Gastrocnemius medialis (tissue), 4 donors: ENCODE measurements around the gene DHX16. TPM values are rescaled to one million over a fixed set of nuclear protein-coding genes. Genes with fewer than 3 reads are reported as not detected.

Source experiments
- ATAC-seq, 2 donors: fragments of 150-250 bp; one replicate each; pipeline ENCODE4 v1.9.1; 2016
- DNase-seq, 2 donors: peaks; one replicate each; pipeline ENCODE4 v3.0.0-alpha.2; 2019
- H3K27ac ChIP-seq, 4 donors: fragments of 200-600 bp; sonication (generic); 1 replicate in 1 of 4; 2 replicates in 3 of 4; pipeline ENCODE4 v1.5.1; 2016 to 2018; ENCODE audit warnings: mild to moderate bottlenecking in 2 of 4, moderate library complexity in 1 of 4
- H3K27me3 ChIP-seq, 3 donors: fragments of 200-600 bp; sonication (generic) in 2 of 3; 1 replicate in 1 of 3; 2 replicates in 2 of 3; pipeline versions ENCODE4 v1.5.1 to v1.6.0; 2016 to 2019; ENCODE audit warnings: mild to moderate bottlenecking in 1 of 3, moderate library complexity in 1 of 3
- H3K36me3 ChIP-seq, 2 donors: fragments of 200-600 bp; sonication (generic) in 1 of 2; one replicate each; pipeline ENCODE4 v1.5.1; 2017 to 2018
- H3K4me1 ChIP-seq, 2 donors: fragments of 200-600 bp; sonication (generic) in 1 of 2; one replicate each; pipeline ENCODE4 v1.5.1; 2016 to 2017; ENCODE audit warnings: mild to moderate bottlenecking in 2 of 2
- H3K4me3 ChIP-seq, 4 donors: fragments of 200-600 bp; sonication (generic) in 3 of 4; 1 replicate in 1 of 4; 2 replicates in 3 of 4; pipeline ENCODE4 v1.5.1; 2016 to 2019; ENCODE audit warnings: mild to moderate bottlenecking in 2 of 4
- H3K9me3 ChIP-seq, 3 donors: fragments of 200-600 bp; sonication (generic) in 2 of 3; 1 replicate in 1 of 3; 2 replicates in 2 of 3; pipeline ENCODE4 v1.5.1; 2016 to 2019
- POLR2A ChIP-seq, 2 donors: fragments of 450-650 bp; IDR thresholded peaks; one replicate each; pipeline ENCODE4 v1.6.1; 2017; ENCODE audit warnings: antibody characterized with exemption in 2 of 2, mild to moderate bottlenecking in 2 of 2, moderate library complexity in 2 of 2
- in situ Hi-C, 4 donors: fragments of 200-750 bp; cut with MboI; loops; one replicate each; pipeline versions ENCODE4 v1.15.0 to v1.8.0; 2017; ENCODE audit warnings: low sequenced_read_pairs in 4 of 4
- intact Hi-C: fragments of 100-400 bp; cut with DNase I; formaldehyde crosslinking; loops from one replicate; pipeline ENCODE4 v1.15.1; 2023; ENCODE audit warnings: low total_unique reads
- total RNA-seq, 4 donors: library from RNA; depleted of rRNA; stranded (reverse); fragments of >200 nt; gene quantifications; one replicate each; pipeline versions ENCODE4 v1.1.0 to v1.2.3, GENCODE V29; 2016
- TF ChIP-seq, protein P1 (sequence below), 5 experiments: fragments of 450-650 bp in 3 of 5; fragments of 200-600 bp in 2 of 5; sonication (generic) in 2 of 5; IDR thresholded peaks in 4 of 5; conservative IDR thresholded peaks in 1 of 5; 1 replicate in 4 of 5; 2 replicates in 1 of 5; pipeline ENCODE4 v1.5.1; 2016 to 2019; ENCODE audit warnings: antibody characterized with exemption in 5 of 5, mild to moderate bottlenecking in 3 of 5, moderate library complexity in 3 of 5

DHX16 gene
- total RNA-seq, 4 donors from 2014 or later, result 39.1 to 74.8 (median 49.4) TPM

DNA sequence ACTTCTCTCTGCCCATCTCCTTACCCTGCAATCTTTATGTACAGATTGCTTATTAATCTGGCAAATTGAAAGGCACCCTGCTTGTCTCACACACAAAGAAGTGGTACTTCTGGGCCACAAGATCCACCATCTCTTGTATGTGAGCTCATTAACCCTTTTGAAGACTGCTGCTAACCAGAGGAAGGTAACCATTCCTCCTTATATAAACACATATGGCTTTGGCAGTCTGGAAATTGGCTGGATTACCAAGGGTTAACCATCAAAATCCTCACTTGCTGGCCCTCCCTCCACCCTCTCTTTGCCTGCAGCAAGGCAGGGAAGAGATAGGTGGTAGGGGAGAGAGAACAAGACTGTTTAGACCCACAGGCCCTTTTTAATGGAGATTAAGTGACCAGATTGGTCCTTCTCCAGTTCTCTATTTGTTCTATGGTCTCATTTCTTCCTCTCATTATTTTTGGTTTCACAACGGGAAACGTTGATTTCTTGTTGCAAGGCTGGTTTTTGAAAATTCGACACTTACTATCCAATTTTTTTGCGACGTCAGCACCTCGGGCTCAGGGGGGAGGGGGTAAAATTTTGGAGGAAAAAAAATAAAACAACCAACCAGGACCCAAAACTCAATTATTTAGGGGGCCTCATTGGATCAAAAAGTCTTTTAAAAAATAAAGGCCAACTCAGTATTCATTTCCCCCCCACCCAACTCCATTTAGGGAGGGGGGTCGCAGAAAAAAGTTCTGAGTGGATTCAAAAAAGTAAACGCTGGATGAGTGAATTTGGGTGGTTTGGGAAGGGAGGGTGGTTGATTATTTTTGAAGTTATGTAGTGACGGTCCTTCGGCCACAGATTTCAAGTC lies 56.6 kb downstream of the DHX16 start:
- Histone ChIP-seq H3K27ac (peak overlapping the region; percentile 95 to 99 (median 98)), H3K4me3 (peak overlapping the region; percentile 71 to 89 (median 82)), H3K36me3 (peaks cover 3 to 33% of the 10 kb centered on the region in 2 donors), H3K4me1 (peaks cover 41 to 48% of the 10 kb centered on the region in 2 donors), H3K27me3 (no peaks in the 10 kb centered on the region), H3K9me3 (no peaks in the 10 kb centered on the region)
- intact Hi-C loops, result loop anchor here (2.0 to 10.0 kb wide), 5 partner anchors 45 to 1209 kb away; partner anchors contain the start of genes ABCF1, DDX39B, DHX16 and HSPA1B
- DNase-seq (peak in 1 of 2 donors; percentile 56), ATAC-seq (peak in 1 of 2 donors; percentile 9)
- TF ChIP-seq POLR2A (IDR thresholded peaks at IDR 0.05), result no peak
- TF ChIP-seq, protein P1, sequence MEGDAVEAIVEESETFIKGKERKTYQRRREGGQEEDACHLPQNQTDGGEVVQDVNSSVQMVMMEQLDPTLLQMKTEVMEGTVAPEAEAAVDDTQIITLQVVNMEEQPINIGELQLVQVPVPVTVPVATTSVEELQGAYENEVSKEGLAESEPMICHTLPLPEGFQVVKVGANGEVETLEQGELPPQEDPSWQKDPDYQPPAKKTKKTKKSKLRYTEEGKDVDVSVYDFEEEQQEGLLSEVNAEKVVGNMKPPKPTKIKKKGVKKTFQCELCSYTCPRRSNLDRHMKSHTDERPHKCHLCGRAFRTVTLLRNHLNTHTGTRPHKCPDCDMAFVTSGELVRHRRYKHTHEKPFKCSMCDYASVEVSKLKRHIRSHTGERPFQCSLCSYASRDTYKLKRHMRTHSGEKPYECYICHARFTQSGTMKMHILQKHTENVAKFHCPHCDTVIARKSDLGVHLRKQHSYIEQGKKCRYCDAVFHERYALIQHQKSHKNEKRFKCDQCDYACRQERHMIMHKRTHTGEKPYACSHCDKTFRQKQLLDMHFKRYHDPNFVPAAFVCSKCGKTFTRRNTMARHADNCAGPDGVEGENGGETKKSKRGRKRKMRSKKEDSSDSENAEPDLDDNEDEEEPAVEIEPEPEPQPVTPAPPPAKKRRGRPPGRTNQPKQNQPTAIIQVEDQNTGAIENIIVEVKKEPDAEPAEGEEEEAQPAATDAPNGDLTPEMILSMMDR (IDR thresholded peaks at IDR 0.05 in 4 of 5, conservative IDR thresholded peaks at IDR 0.05 in 1 of 5), result no peak
- in situ Hi-C loops, result loop anchor here in 1 of 4 donors (25.0 kb wide), 1 partner anchor 1571 kb away; the partner anchor contains the start of genes AGER, AGPAT1, GPSM3 and PBX2

DNA sequence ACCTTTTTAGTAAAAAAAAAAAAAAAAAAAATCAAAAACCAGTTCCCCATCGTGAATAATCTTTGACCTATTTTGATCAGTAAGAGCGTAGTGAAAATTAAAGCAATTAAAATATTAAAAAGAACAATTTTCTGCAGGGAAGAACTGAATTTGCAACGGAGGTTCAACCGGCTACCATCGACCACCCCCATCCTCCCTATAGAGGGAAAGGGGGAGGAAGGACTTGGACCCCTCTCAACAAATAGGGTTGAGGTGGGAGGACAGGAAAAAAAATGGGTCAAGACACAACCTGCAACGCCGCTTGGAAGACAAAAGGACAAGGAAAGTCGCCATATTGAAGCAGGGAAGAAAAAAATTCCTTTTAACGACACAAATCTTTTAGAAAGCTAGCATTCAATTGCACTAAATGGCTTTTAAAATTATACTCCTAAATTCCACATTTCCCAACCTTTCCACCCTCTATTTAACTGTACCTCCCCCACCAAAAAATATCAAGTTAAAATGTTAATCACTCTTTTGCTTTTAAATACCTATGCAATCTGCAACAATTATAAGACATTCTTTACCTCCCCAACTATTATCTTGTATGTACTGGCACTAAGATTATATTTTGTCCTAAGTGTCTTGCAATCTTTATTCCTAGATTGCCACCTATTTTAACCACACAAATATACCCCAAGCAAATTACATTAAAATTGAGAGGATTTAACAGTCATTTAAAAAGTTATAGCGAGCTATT lies 57.4 kb downstream of the DHX16 start:
- no peaks in the 10 kb centered on the region for H3K9me3 ChIP-seq
- intact Hi-C loops (loop anchor here (5.0 to 10.0 kb wide), 4 partner anchors 57 to 1209 kb away; partner anchors contain the start of genes DDX39B, DHX16, HSPA1B and PRRC2A), in situ Hi-C loops (loop anchor here in 1 of 4 donors (25.0 kb wide), 1 partner anchor 1572 kb away; the partner anchor contains the start of genes AGER, AGPAT1, GPSM3 and PBX2)
- peak overlapping the region; percentile 95 to 99 (median 98) for H3K27ac ChIP-seq
- H3K36me3 ChIP-seq, result peaks cover 3 to 25% of the 10 kb centered on the region in 2 donors
- no peak for TF ChIP-seq POLR2A (IDR thresholded peaks at IDR 0.05)
- TF ChIP-seq, protein P1 (IDR thresholded peaks at IDR 0.05 in 4 of 5, conservative IDR thresholded peaks at IDR 0.05 in 1 of 5), result no peak
- DNase-seq (no peak), ATAC-seq (peak in 1 of 2 donors; percentile 10)
- peaks cover 44 to 48% of the 10 kb centered on the region in 2 donors for H3K4me1 ChIP-seq
- H3K27me3 ChIP-seq, result no peaks in the 10 kb centered on the region
- peak overlapping the region; percentile 71 to 89 (median 82) for H3K4me3 ChIP-seq

DNA sequence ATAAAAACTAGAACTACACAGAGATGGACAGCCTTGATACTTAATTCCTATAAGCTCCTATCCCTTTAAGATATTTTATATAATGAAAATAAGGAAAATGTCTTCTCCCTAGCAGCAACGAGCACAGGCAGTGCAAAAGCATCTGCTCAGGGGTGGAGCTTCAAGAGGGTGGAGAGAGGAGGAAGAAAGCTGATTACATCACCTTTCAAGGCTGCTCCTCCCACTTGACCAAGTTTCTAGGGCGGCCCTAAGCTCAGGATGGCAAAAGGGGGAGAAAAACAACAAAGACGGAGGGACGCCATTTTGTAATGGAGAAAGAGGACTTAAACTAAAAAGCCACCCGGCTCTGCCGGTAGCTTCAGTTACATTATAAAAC lies 58.0 kb downstream of the DHX16 start:
- DNase-seq, result peak; percentile 91 to 93
- H3K4me1 ChIP-seq, result peaks cover 46 to 54% of the 10 kb centered on the region in 2 donors
- H3K36me3 ChIP-seq, result peaks cover 3 to 19% of the 10 kb centered on the region in 2 donors
- peak overlapping the region; percentile 95 to 99 (median 98) for H3K27ac ChIP-seq
- no peaks in the 10 kb centered on the region for H3K27me3 ChIP-seq
- peak; percentile 73 to 76 for ATAC-seq
- intact Hi-C loops, result loop anchor here (5.0 to 10.0 kb wide), 6 partner anchors 57 to 1210 kb away; partner anchors contain the start of genes DDX39B, DHX16, HLA-E and HSPA1B
- TF ChIP-seq, protein P1 (IDR thresholded peaks at IDR 0.05 in 4 of 5, conservative IDR thresholded peaks at IDR 0.05 in 1 of 5), result no peak
- peak; percentile 73 to 95 for TF ChIP-seq POLR2A (IDR thresholded peaks at IDR 0.05)
- no peaks in the 10 kb centered on the region for H3K9me3 ChIP-seq
- peak overlapping the region; percentile 71 to 89 (median 82) for H3K4me3 ChIP-seq
- in situ Hi-C loops, result loop anchor here in 1 of 4 donors (25.0 kb wide), 1 partner anchor 1572 kb away; the partner anchor contains the start of genes AGER, AGPAT1, GPSM3 and PBX2
